GM12878 (cell line): ENCODE measurements around the gene RAP1GDS1. TPM values are rescaled to one million over a fixed set of nuclear protein-coding genes. Genes with fewer than 3 reads are reported as not detected.

ENCODE experiments used
- BHLHE40 ChIP-seq, 2 experiments: fragments of 450-650 bp in 1 of 2; IDR thresholded peaks; 2 replicates each; pipeline ENCODE4 v1.6.1; 2011 to 2017; ENCODE audit warnings: low read depth in 2 of 2, borderline replicate concordance in 1 of 2, improper control_type of control experiment in 1 of 2, low read length in 1 of 2, mild to moderate bottlenecking in 1 of 2
- CBX3 ChIP-seq: fragments of 200-600 bp; sonication (generic); IDR thresholded peaks from 2 replicates; pipeline ENCODE4 v1.6.1; 2016; ENCODE audit warnings: low read depth, borderline replicate concordance
- CBX5 ChIP-seq: sonication (generic); IDR thresholded peaks from 2 replicates; pipeline ENCODE4 v1.6.1; 2016; ENCODE audit warnings: low read depth, moderate library complexity, mild to moderate bottlenecking, inconsistent platforms
- CEBPB ChIP-seq, 2 experiments: fragments of 150-350 bp in 1 of 2; IDR thresholded peaks; 2 replicates each; pipeline ENCODE4 v1.6.1; 2012 to 2014; ENCODE audit warnings: low read depth in 2 of 2, low read length in 2 of 2, borderline replicate concordance in 1 of 2, inconsistent platforms in 1 of 2
- ELK1 ChIP-seq: IDR thresholded peaks from 2 replicates; pipeline ENCODE4 v1.6.1; 2012; ENCODE audit warnings: low read depth, low read length, improper control_type of control experiment
- FOXM1 ChIP-seq: IDR thresholded peaks from 2 replicates; pipeline ENCODE4 v1.6.1; 2012; ENCODE audit warnings: low read depth, mild to moderate bottlenecking, inconsistent platforms, low read length, moderate library complexity
- GABPA ChIP-seq: IDR thresholded peaks from 2 replicates; pipeline ENCODE4 v1.6.1; 2014; ENCODE audit warnings: antibody characterized with exemption, low read depth, mild to moderate bottlenecking, inconsistent platforms
- HSF1 ChIP-seq: fragments of 150-350 bp; IDR thresholded peaks from 2 replicates; pipeline ENCODE4 v1.6.1; 2014; ENCODE audit warnings: mild to moderate bottlenecking, low read depth, low read length
- IKZF2 ChIP-seq, 2 experiments: fragments of 450-650 bp; IDR thresholded peaks; 2 replicates each; pipeline ENCODE4 v1.6.1; 2017; ENCODE audit warnings: mild to moderate bottlenecking in 2 of 2, moderate library complexity in 2 of 2
- MXI1 ChIP-seq: fragments of 150-350 bp; IDR thresholded peaks from 2 replicates; pipeline ENCODE4 v1.6.1; 2011; ENCODE audit warnings: low read depth, mild to moderate bottlenecking, inconsistent platforms, low read length, improper control_type of control experiment
- NRF1 ChIP-seq: conservative IDR thresholded peaks from 2 replicates; pipeline ENCODE4 v1.6.1; 2011; ENCODE audit warnings: mild to moderate bottlenecking, low read depth, low read length, improper control_type of control experiment
- RAD21 ChIP-seq: IDR thresholded peaks from 2 replicates; pipeline ENCODE4 v1.6.1; 2011; ENCODE audit warnings: mild to moderate bottlenecking, low read depth, low read length, moderate library complexity; ENCODE audit not compliant: insufficient read depth
- SMAD1 ChIP-seq: fragments of 450-650 bp; IDR thresholded peaks from 2 replicates; pipeline ENCODE4 v1.6.1; 2018; ENCODE audit warnings: mild to moderate bottlenecking, low read depth; ENCODE audit not compliant: partially characterized antibody
- SPI1 ChIP-seq: IDR thresholded peaks from 2 replicates; pipeline ENCODE4 v1.6.1; 2011; ENCODE audit warnings: low read depth, mild to moderate bottlenecking, low read length, moderate library complexity, borderline replicate concordance; ENCODE audit not compliant: insufficient read depth
- SREBF2 ChIP-seq: IDR thresholded peaks from 2 replicates; pipeline ENCODE4 v1.6.1; 2012; ENCODE audit warnings: mild to moderate bottlenecking, low read length
- STAT3 ChIP-seq: IDR thresholded peaks from 2 replicates; pipeline ENCODE4 v1.6.1; 2011; ENCODE audit warnings: low read depth, low read length, improper control_type of control experiment
- TAF1 ChIP-seq: IDR thresholded peaks from 2 replicates; pipeline ENCODE4 v1.6.1; 2011; ENCODE audit warnings: mild to moderate bottlenecking, low read depth, low read length, borderline replicate concordance
- TARDBP ChIP-seq: IDR thresholded peaks from 2 replicates; pipeline ENCODE4 v1.6.1; 2016; ENCODE audit warnings: borderline replicate concordance
- TBL1XR1 ChIP-seq: IDR thresholded peaks from 2 replicates; pipeline ENCODE4 v1.6.1; 2012; ENCODE audit warnings: low read depth, low read length, improper control_type of control experiment
- USF1 ChIP-seq: IDR thresholded peaks from 2 replicates; pipeline ENCODE4 v1.6.1; 2011; ENCODE audit warnings: borderline replicate concordance, low read depth, mild to moderate bottlenecking, moderate library complexity, mixed read lengths, low read length; ENCODE audit not compliant: insufficient read depth; ENCODE audit errors: extremely low read length
- ZBTB40 ChIP-seq: fragments of 450-650 bp; IDR thresholded peaks from 2 replicates; pipeline ENCODE4 v1.6.1; 2016; ENCODE audit warnings: mild to moderate bottlenecking, moderate library complexity, borderline replicate concordance
- ZNF384 ChIP-seq: IDR thresholded peaks from 2 replicates; pipeline ENCODE4 v1.6.1; 2012; ENCODE audit warnings: low read depth, mild to moderate bottlenecking, low read length, improper control_type of control experiment, borderline replicate concordance
- polyA plus RNA-seq, 11 experiments: library from polyadenylated mRNA; depleted of rRNA in 4 of 11; unstranded in 6 of 11; stranded (reverse) in 5 of 11; fragments of >200 nt; fragmentation: Nextera tagmentation in 4 of 11; fragmentation: Illumina TruSeq in 1 of 11; extraction: Ambion mirVana in 4 of 11; extraction: Trizol in 1 of 11; gene quantifications; 1 replicate in 1 of 11; 2 replicates in 10 of 11; pipeline versions ENCODE4 v1.2.1 to v1.2.3, GENCODE V29; 2011 to 2016; ENCODE audit warnings: inconsistent platforms in 2 of 11, missing spikeins in 2 of 11, low read depth in 1 of 11
- total RNA-seq, 4 experiments: library from RNA; depleted of rRNA in 3 of 4; stranded (reverse); fragments of >200 nt in 3 of 4; fragmentation: Illumina TruSeq in 1 of 4; extraction: Trizol in 1 of 4; gene quantifications; 2 replicates each; pipeline versions ENCODE4 v1.2.1 to v1.2.3, GENCODE V29; 2013 to 2021

RAP1GDS1 gene
- total and polyA plus RNA-seq, 10 of the 15 experiments (the other 5 are each of a cell fraction or from before 2014, with no cell fraction given): 12.0 to 30.5 (median 20.7) TPM

- no peak for TF ChIP-seq TBL1XR1
- no peak for TF ChIP-seq CBX3
- TF ChIP-seq SPI1: no peak
- no peak for TF ChIP-seq USF1
- no peak for TF ChIP-seq CEBPB (IDR thresholded peaks at IDR 0.05; ENCODE audit: borderline replicate concordance in 1 of 2, low read depth in 2 of 2, low read length in 2 of 2)
- peak; percentile 95 for TF ChIP-seq RAD21
- TF ChIP-seq BHLHE40 (IDR thresholded peaks at IDR 0.05; ENCODE audit: borderline replicate concordance in 1 of 2, low read depth in 2 of 2, low read length in 1 of 2): no peak
- no peak for TF ChIP-seq GABPA
- TF ChIP-seq FOXM1: no peak
- TF ChIP-seq SREBF2: no peak
- TF ChIP-seq NRF1: no peak
- no peak for TF ChIP-seq MXI1
- TF ChIP-seq TARDBP: no peak
- TF ChIP-seq IKZF2 (IDR thresholded peaks at IDR 0.05): peak; percentile 18 to 29; a peak in 2 of 4 replicates
- TF ChIP-seq HSF1: no peak
- TF ChIP-seq TAF1: no peak
- no peak for TF ChIP-seq SMAD1
- peak; percentile 67; the same call in 1 of the 2 replicates for TF ChIP-seq CBX5
- no peak for TF ChIP-seq ELK1
- TF ChIP-seq STAT3: no peak
- no peak for TF ChIP-seq ZNF384
- no peak for TF ChIP-seq ZBTB40
These were observed 206.5 kb downstream of the RAP1GDS1 start (continued) for GRCh38 chr4:98467627-98468072.
